ENCODE measurements around the gene MBOAT7.
"Not testable (repeated sequence)": the region's sequence is repeated elsewhere in the genome, so short reads cannot be mapped to it uniquely, and the experiment has no call there.

Gene MBOAT7

DNA sequence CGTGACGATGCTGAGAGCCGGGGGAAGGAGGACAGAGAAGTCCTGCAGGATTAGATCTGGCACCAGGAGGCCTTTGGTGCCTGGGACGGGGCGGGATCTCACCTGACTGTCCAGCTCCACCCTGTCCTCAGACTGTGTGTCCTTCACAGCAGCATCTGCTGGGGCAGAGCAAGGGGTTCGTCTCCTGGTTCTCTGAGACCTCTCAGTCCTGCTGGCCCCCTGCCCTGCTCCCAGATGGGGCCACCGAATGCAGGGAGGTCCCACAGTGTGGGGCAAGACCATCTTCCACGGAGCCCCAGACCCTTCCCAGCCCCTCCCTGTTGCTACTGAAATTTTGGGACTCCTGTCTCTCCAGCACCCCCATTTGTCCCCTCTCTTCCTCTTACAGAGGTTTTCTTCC is 28.9 kb upstream of the MBOAT7 start:
- Mint-ChIP-seq H3K27ac (no peak overlapping the region), H3K27me3 (peaks cover 4% of the 10 kb centered on the region), H3K4me1 (peaks cover 2% of the 10 kb centered on the region), H3K4me3 (no peak overlapping the region), H3K9me3 (no peaks in the 10 kb centered on the region), H3K36me3 (peaks cover 4% of the 10 kb centered on the region)
- ATAC-seq (ENCODE audit: low read depth) (no peak), DNase-seq (ENCODE audit: low spot score in 2 of 2) (no peak)

DNA sequence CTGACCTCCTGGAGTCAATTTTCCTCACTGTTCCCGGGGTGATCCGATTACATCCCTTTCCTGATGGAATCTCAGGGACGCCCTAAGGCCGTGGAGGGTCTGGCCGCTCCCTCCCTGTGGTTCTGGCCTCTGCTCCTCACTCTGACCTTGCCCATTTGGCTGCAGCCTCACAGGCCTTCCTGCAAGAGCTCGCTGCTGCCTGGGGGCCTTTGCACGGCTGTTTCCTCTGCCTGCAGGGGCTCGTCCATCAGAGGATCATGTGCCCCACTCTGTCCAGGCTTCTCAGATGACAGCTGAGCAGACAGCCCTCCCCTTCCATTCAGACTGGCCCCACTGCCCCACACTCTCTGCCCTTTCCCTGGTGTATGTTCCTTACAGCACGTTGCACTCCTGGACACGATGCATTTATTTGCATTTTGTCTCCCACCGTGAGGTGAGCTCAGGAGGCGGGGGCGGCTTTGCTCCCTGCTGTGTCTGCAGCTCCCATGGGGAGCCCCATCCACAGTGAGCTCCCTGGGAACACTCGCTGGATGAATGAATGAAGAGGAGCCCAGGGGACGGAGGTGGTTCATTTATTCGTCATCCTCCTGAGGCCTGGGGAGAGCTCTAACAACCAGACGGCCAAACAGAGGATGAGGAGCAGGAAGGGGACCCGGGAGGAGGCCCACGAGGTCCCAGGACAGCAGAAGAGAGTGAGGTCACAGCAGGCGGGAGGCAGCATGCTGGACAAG is 28.3 kb upstream of the MBOAT7 start:
- not testable (repeated sequence) for H3K9me3 Mint-ChIP-seq; H3K4me3 Mint-ChIP-seq; H3K27me3 Mint-ChIP-seq; H3K27ac Mint-ChIP-seq; H3K36me3 Mint-ChIP-seq; H3K4me1 Mint-ChIP-seq; DNase-seq (ENCODE audit: low spot score in 2 of 2); ATAC-seq (ENCODE audit: low read depth)

DNA sequence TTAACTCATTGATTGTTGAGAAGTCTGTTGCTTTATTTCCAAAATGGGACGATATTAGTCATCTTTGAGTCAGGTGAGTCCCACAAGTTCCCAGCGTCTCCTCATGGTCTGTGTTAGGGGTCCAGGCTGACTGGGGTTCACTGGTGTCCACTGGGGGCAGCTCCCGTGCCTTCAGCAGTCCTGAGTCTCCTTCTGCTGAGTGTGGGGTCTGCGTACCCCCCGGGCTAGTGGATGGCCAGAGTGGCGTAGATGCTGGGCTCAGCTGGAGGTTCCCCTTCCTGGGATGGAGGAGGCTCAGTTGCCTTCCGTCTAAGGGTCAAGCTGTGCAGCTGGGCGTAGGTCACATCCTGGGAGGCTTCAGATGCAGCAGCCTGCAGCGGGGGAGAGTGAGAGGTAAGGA is 27.5 kb upstream of the MBOAT7 start:
- H3K4me1 Mint-ChIP-seq, result no peaks in the 10 kb centered on the region
- no peak for ATAC-seq (ENCODE audit: low read depth)

DNA sequence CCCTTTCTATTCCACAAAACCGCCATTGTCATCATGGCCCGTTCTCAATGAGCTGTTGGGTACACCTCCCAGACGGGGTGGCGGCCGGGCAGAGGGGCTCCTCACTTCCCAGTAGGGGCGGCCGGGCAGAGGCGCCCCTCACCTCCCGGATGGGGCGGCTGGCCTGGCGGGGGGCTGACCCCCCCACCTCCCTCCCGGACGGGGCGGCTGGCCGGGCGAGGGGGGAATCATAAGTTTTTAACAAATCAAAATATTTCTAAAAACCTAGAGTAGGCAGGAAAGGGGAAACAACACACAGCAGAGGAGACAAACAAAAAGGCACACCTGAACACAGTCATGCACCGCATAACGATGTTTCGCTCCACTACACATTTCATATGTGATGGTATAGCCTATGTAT is 25.4 kb upstream of the MBOAT7 start:
- not testable (repeated sequence) for H3K9me3 Mint-ChIP-seq; H3K27ac Mint-ChIP-seq; ATAC-seq (ENCODE audit: low read depth); DNase-seq (ENCODE audit: low spot score in 2 of 2); H3K27me3 Mint-ChIP-seq; H3K4me3 Mint-ChIP-seq
- Mint-ChIP-seq H3K4me1 (peaks cover 11% of the 10 kb centered on the region), H3K36me3 (peaks cover 13% of the 10 kb centered on the region)

More for the DNA sequence above, 27.5 kb upstream of the MBOAT7 start:
- Mint-ChIP-seq H3K27ac (no peak overlapping the region), H3K36me3 (peaks cover 5% of the 10 kb centered on the region), H3K9me3 (no peaks in the 10 kb centered on the region), H3K27me3 (peaks cover 2% of the 10 kb centered on the region), H3K4me3 (no peak overlapping the region)
- DNase-seq (ENCODE audit: low spot score in 2 of 2), result no peak

DNA sequence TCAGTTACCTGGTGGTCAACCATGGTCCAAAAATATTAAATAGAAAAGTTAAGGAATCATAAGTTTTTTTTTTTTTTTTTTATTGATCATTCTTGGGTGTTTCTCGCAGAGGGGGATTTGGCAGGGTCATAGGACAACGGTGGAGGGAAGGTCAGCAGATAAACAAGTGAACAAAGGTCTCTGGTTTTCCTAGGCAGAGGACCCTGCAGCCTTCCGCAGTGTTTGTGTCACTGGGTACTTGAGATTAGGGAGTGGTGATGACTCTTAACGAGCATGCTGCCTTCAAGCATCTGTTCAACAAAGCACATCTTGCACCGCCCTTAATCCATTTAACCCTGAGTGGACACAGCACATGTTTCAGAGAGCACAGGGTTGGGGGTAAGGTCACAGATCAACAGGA is 24.8 kb upstream of the MBOAT7 start:
- H3K9me3 Mint-ChIP-seq; ATAC-seq (ENCODE audit: low read depth); H3K4me3 Mint-ChIP-seq; DNase-seq (ENCODE audit: low spot score in 2 of 2); H3K27me3 Mint-ChIP-seq; H3K27ac Mint-ChIP-seq: not testable (repeated sequence)
- Mint-ChIP-seq H3K36me3 (peaks cover 13% of the 10 kb centered on the region), H3K4me1 (peaks cover 14% of the 10 kb centered on the region)

DNA sequence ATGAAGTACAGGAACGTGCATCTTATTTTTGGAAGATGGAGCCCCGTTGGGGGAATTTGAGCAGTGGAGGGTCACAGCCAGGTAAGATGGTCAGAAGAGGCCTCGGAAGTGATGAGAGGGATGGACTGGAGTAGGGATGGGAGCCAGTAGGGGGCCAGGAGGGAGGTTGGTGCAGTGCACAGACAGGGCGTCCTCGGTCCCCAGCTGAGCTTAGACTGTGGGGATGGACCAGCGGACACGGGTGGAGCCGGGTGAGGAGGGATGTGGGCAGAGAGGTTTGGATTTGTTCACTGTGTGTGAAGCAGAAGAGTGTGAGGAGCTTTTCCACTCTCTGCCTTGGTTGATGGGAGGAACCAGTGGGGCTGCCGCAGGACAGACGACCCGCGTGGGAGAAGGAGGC is 21.9 kb upstream of the MBOAT7 start:
- peaks cover 17% of the 10 kb centered on the region for H3K36me3 Mint-ChIP-seq
- H3K9me3 Mint-ChIP-seq, result no peaks in the 10 kb centered on the region
- H3K27ac Mint-ChIP-seq, result peak overlapping the region; percentile 20
- no peaks in the 10 kb centered on the region for H3K27me3 Mint-ChIP-seq
- H3K4me3 Mint-ChIP-seq, result no peak overlapping the region
- ATAC-seq (ENCODE audit: low read depth) (no peak), DNase-seq (ENCODE audit: low spot score in 2 of 2) (no peak)
- H3K4me1 Mint-ChIP-seq, result peaks cover 31% of the 10 kb centered on the region

DNA sequence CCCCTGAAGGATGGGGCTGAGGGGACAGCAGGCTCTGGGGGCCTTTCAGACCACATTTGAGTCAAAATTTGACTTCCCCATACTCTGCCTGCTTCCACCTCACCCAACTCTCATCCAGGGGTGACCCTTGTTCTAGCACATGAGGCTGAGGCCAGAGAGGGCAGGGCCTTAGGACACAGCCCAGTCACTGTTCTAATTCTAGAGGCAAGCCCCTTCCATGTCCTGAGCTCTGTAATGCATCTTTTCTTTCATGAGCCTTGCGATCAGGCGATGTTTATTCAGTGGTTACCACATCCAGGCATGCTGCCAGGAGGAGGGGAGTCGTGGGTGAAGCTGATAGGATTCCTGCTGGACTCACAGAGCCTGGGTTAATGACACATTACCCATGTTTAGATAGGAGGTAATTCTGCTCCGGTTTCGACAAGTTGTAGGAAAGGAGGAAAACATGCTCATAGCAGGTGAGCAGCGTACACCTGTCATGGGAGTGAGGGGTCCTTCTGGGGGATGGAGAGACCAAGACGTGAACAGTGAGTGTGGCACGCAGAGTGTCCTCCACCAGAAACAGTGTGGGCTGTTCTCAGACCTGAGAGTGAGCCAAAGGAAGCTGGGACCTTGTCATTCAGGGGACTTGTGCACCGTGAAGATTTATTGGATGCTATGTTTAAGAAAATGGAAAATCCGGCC is 20.6 kb upstream of the MBOAT7 start:
- peaks cover 37% of the 10 kb centered on the region for H3K4me1 Mint-ChIP-seq
- peak overlapping the region; percentile 49 for H3K27ac Mint-ChIP-seq
- no peak for ATAC-seq (ENCODE audit: low read depth)
- no peaks in the 10 kb centered on the region for H3K27me3 Mint-ChIP-seq
- H3K9me3 Mint-ChIP-seq, result no peaks in the 10 kb centered on the region
- H3K36me3 Mint-ChIP-seq, result peaks cover 18% of the 10 kb centered on the region
- no peak overlapping the region for H3K4me3 Mint-ChIP-seq
- no peak for DNase-seq (ENCODE audit: low spot score in 2 of 2)

DNA sequence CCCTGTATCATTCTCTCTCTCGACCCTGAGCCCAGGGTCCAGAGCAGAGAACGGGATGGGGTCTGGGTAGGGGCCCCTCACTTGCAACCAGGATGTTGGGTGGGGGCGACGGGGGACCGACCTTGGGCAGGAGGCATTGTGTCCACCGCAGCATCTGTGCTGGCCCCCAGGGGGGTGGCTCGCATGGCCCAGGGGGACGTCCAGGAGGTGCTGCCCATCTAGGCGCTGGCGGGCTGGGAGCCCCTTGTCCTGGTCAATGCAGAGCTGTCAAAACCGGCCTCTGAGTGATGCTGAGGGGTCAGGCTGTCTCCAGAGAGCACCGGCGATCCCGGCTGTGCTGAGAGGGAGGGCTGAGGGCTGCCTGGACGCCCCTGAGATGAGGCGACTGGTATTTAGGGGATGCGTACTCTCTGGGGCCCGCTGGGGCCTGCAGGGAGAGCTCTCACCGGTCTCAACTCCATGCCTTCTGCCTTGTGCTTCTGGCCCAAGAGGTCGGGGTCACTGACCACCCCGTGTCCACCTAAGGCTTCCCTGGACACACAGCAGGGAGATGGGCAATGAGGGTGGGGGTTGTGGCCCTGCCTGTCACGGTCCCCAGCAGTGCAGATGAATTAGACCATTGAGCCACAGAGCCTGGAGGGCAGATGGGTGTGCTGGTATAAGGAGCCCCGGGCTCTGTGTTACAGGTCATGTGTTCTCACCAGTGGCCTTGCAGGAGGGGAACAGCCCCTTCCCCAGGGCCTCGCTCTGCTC is 19.9 kb upstream of the MBOAT7 start:
- Mint-ChIP-seq H3K36me3 (peaks cover 22% of the 10 kb centered on the region), H3K27me3 (no peaks in the 10 kb centered on the region), H3K9me3 (no peaks in the 10 kb centered on the region), H3K4me1 (peaks cover 44% of the 10 kb centered on the region), H3K27ac (peak overlapping the region; percentile 49), H3K4me3 (no peak overlapping the region)
- ATAC-seq (ENCODE audit: low read depth) (no peak), DNase-seq (ENCODE audit: low spot score in 2 of 2) (no peak)

DNA sequence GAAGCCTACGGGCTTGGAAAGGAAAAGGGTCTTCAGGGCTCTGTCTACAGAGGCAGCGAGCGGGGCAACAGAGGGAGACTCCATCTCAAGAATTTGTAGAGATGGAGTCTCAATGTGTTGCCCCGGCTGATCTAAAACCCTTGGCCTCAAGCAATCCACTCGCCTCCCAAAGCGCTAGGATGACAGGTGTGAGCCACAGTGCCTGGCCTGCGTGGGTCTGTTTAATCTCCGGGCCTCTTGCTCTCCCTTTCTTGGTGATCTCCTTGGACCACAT is 19.3 kb upstream of the MBOAT7 start:
- Mint-ChIP-seq H3K27ac (peak overlapping the region; percentile 92), H3K27me3 (no peaks in the 10 kb centered on the region), H3K4me1 (peaks cover 44% of the 10 kb centered on the region), H3K36me3 (peaks cover 22% of the 10 kb centered on the region), H3K4me3 (peak overlapping the region; percentile 63), H3K9me3 (no peaks in the 10 kb centered on the region)
- ATAC-seq (ENCODE audit: low read depth) (no peak), DNase-seq (ENCODE audit: low spot score in 2 of 2) (no peak)

DNA sequence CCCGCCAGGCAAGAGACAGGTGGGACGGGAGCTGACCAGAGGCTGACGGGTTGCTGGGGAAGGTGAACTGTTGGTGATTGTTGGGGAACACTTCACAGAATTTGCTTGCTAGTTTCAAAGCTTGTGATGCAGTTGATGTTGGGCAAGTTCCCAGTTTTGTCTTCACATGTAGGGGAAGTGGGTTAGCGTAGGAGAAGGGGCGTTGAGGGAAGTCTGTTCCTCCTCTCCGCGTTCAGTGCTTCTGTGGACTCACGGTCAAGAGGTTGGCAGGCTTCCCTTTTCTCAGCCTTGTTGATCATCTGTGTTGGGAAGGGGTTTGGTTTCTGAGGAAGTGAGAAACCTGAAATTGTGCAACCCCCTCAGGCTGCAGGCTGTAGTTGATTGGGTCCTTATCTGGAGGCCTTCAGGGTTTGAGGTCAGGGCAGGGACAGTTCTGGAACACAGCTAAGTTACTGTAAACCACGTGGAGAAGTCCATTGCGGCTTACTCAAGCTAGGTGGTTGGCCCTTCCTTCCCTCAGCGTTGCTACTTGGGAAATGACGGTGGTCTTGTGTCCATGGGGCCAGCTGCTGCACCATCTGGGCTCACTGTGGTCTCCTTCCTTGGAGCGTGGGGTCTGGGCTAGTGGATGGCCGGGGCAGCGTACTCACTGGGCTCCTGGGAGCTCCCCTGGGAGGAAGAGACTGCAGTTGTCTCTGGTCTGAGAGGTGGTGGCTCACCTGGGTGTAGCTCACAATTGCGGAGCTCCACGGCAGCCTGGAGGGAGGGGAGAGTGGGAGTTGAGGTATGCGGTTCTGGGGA is 18.8 kb upstream of the MBOAT7 start:
- Mint-ChIP-seq H3K9me3 (no peaks in the 10 kb centered on the region), H3K27me3 (no peaks in the 10 kb centered on the region), H3K4me3 (peak overlapping the region; percentile 63), H3K36me3 (peaks cover 24% of the 10 kb centered on the region), H3K27ac (peak overlapping the region; percentile 92), H3K4me1 (peaks cover 46% of the 10 kb centered on the region)
- DNase-seq (ENCODE audit: low spot score in 2 of 2), result peak in 1 of 2 donors; percentile 34
- peak; percentile 66 for ATAC-seq (ENCODE audit: low read depth)

DNA sequence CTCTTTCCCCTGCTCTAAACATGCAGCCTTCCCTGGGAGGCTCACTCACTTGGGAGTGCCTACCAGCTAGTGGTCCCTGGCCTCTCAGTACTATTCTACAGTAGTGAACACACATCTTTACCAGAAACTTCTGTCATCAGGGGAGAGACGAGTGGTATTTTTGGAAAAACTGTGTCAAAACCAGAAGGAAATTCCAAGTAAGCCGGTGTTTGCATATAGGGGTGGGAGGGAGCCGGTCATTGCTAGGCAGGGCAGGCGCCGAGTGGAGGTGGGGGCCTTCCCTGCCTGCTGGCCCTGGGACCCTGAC is 18.2 kb upstream of the MBOAT7 start:
- DNase-seq (ENCODE audit: low spot score in 2 of 2) (no peak), ATAC-seq (ENCODE audit: low read depth) (no peak)
- peaks cover 52% of the 10 kb centered on the region for H3K4me1 Mint-ChIP-seq
- H3K27me3 Mint-ChIP-seq, result no peaks in the 10 kb centered on the region
- peak overlapping the region; percentile 92 for H3K27ac Mint-ChIP-seq
- H3K36me3 Mint-ChIP-seq, result peaks cover 28% of the 10 kb centered on the region
- peak overlapping the region; percentile 63 for H3K4me3 Mint-ChIP-seq
- no peaks in the 10 kb centered on the region for H3K9me3 Mint-ChIP-seq

DNA sequence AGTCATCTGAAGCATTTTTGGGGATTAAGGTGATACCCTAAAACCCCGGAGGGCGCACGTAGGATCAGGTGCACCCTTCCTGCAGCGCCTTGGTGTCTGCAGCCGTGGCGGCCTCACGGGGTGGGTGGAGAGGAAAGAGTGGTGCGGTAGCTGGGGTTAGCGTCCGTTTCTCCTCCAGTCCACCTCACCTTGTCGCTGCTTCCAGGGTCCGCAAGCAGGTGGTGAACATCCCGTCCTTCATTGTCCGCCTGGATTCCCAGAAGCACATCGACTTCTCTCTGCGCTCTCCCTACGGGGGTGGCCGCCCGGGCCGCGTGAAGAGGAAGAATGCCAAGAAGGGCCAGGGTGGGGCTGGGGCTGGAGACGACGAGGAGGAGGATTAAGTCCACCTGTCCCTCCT is 17.8 kb upstream of the MBOAT7 start:
- Mint-ChIP-seq H3K4me1 (peaks cover 55% of the 10 kb centered on the region), H3K27ac (peak overlapping the region; percentile 92), H3K36me3 (peaks cover 28% of the 10 kb centered on the region)
- H3K4me3 Mint-ChIP-seq; DNase-seq (ENCODE audit: low spot score in 2 of 2); ATAC-seq (ENCODE audit: low read depth); H3K27me3 Mint-ChIP-seq; H3K9me3 Mint-ChIP-seq: not testable (repeated sequence)

DNA sequence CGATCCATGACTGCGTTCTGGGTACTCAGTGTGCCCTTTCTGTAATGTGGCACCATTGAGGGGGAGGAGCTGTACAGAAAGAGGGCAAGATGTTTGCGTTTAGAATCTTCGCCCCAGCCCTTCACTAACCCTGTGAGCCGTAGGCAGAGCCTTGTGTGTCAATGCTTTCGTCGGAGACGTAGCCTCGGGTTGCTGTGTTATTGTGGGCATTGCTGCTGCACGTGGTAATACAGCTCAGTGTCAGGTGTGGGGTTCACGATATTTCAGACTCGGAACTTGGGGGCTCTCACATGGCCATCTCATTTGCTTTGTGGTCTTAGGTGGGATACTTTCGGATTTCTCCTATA is 17.4 kb upstream of the MBOAT7 start:
- Mint-ChIP-seq H3K4me3 (no peak overlapping the region), H3K4me1 (peaks cover 58% of the 10 kb centered on the region), H3K27ac (peak overlapping the region; percentile 92), H3K27me3 (no peaks in the 10 kb centered on the region), H3K9me3 (no peaks in the 10 kb centered on the region), H3K36me3 (peaks cover 26% of the 10 kb centered on the region)
- no peak for DNase-seq (ENCODE audit: low spot score in 2 of 2)
- no peak for ATAC-seq (ENCODE audit: low read depth)
